ENCODE measurements around the gene PITPNM3.
A peak's percentile ranks its signal among the peaks of the same experiment; 100 is the strongest.

The PITPNM3 gene

DNA sequence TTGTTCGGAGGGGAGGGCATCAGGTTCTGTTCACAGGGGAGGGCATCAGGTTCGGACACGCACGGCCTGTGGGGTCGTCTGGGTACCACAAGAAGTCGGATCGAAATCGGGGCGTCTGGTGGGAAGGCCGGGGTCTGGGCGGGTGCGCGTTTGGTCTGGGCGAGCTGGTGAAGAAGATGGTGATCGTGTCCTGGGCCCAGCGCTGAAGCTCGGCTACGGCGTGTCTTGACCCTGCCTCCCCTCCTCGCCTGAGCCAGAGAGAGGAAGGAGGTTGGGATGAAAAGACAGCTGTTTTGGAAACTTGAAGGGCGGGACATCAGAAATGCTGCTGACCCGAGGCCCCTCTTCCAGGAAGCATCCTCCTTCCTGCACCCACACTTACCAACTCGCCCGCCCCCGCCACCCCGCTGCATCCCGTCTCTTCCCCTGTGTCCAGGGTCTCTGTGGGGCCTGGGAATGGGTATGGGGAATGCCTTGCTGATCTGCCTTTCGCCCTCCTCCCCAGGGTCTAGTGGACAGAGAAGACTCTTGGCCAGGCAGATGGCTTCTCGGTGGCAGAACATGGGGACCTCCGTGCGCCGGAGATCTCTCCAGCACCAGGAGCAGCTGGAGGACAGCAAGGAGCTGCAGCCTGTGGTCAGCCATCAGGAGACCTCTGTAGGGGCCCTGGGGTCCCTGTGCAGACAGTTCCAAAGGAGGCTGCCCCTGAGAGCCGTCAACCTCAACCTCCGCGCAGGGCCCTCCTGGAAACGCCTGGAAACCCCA is 111.6 kb downstream of the PITPNM3 start:
- FAIRE-seq (no peak), DNase-seq (ENCODE audit: low spot score) (no peak)

DNA sequence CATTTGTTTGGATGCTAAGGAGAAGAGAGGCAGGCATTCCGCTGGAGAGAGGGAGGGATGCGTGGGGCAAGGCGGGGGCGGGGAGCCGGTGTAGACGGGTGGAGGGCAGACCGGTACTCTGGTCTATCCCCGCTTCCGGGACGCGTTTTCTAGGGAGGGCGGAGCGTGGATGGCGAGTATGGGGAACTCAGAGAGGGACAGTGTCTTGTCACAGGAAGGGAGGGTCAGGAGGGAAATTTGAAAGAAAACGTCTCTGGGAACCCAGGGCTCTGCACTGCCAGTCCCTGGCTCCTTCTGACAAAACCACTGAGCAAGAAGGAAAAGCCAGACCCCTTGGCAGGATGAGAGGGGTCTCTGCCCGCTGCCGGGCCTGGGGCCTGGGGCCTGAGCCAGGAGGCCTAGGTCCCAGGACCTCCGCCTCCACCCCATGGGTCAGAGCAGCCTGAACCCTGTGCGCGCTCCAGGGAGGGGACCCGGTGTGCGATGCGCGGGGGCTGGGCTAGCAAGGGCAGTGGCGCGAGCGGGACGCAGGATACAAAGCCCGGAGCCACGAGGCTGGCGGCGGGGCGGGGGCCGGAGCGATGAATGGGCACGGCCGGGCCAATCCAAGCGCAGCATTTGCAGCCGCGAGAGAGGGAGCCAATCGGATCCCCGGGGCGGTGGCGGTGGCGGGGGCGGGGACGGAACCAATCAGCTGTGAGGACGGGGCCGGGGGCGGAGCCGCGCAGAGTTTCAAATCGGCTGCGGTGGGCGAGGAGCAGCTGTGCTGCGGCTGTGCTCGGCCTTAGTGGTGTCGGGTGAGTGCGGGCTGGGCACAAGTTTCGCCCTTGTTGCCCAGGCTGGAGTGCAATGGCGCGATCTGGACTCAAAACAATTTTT is 112.4 kb downstream of the PITPNM3 start, which contains the start of gene PIMREG:
Gene PIMREG (plus strand): TSS at position 764 of the 879 bp plus-strand sequence. CDS start 656 bp downstream, outside the sequence.
- FAIRE-seq: peak; percentile 66

DNA sequence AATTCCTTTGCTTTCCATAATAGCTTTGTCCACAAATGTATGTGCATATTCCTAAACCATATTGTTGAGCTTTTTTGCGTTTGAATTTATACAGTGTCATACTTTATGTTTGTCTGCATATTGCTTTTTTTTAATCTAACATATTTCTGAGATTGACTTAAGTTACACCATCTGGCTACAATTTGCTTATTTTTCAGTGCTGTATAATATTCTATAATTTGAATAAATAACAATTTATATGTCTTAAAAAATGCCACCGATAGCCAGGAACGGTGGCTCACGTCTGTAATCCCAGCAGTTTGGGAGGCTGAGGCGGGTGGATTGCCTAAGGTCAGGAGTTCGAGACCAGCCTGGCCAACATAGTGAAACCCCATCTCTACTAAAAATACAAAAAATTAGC is 113.6 kb downstream of the PITPNM3 start:
- no peak for DNase-seq (ENCODE audit: low spot score)
- FAIRE-seq: no peak

More for the DNA sequence above, 112.4 kb downstream of the PITPNM3 start, which contains the start of gene PIMREG:
- DNase-seq (ENCODE audit: low spot score): peak; percentile 82

DNA sequence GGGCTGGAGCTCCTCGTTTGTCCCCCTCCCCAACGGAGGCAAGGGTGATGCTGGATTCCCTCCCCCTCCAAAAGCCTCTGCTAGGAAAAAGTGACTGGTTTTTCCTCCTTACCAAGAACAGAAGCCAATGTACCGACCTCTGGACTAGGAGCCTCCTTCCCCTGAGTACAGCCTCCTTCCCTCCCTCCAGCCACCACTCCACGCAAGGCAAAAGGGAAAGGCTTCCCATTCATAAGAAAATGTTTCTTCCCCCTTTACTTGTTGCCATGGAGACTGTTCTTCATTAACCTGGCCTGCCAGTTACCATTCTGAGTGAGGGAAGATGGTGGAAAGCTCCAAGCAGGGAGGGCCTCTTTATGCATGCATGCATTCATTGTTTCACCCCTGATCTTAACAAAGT is 116.4 kb downstream of the PITPNM3 start:
- DNase-seq (ENCODE audit: low spot score) (peak; percentile 3), FAIRE-seq (no peak)

DNA sequence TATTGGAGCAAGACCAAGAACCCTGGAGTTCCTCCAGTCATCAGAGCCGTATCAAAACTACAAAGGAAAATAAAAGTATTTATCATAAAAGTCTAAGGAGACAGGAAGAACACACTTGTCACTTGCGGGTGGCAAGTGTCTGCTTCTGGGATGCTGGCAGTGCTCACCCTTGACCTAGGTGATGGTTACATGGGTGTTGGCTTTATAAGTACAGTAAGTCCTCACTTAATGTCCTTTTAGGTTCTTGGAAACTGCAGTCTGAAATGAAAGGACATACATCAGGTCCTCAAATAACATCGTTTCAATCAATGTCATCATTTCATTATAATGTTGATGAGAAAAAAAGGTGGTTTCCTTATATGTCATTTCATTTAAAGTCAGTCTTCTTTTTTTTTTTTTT is 118.4 kb downstream of the PITPNM3 start:
- FAIRE-seq (no peak), DNase-seq (ENCODE audit: low spot score) (no peak)

DNA sequence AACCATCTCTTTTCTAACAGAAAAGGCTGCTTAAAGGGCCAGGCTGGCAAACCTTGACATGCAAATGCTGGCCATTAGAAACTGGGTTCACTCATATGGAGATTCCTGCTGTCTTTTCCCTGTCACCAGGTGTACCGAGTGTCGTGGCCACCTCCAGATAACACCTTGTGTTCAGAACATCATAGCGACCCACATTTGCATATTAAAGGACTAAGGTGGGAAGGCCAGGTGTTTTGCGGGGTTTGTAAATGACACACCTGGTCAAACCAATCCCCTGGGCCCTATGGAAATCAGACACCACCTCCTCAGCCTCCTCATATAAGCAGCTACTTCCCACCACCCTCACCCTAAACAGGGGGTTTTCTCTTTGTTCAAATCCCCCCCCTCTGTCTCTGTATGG is 118.9 kb downstream of the PITPNM3 start:
- FAIRE-seq: no peak
- DNase-seq (ENCODE audit: low spot score): no peak

DNA sequence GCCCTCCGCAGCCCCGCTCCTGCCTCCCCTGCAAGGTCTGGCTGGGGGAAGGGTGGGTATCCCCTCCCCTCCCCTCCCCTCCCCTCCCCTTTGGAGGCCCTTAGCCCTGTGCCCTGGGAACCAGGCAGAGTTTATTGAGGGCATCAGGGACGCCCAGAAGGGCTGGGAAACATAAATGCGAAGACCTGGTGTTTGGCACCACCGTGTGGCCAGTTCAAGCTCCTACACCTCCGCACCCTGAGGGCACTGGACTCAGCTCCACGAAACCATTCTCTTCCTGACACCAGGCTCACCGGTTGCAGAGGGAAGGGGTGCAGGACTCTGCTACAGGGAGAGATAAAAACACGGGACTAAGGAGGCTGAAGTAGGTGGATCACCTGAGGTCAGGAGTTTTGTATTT is 120.4 kb downstream of the PITPNM3 start:
- DNase-seq (ENCODE audit: low spot score) (peak; percentile 39), FAIRE-seq (no peak)

DNA sequence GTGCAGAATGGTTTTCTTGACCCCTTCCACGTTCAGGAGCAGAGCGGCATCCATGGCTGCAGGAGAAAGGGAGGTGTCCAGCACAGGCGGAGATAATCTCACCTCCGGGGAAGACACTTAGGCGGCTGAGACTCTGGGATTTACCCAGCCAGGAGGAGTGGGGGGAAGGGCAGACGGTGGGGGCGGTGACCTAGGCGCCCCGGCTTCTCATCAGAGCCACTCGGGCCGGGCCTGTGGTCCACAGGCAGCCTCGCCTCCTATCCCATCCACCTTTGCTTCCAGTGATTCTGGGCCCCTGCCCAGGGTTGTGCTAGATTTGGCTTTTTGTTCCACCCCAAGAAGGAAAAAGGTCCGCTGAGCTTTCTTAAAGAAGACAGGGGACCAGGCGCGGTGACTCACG is 121.3 kb downstream of the PITPNM3 start, which contains the start of gene AIPL1:
Gene AIPL1 (minus strand): TSS at position 71 of the 400 bp plus-strand sequence. CDS start 17 bp downstream, at position 54.
- FAIRE-seq (no peak), DNase-seq (ENCODE audit: low spot score) (no peak)

DNA sequence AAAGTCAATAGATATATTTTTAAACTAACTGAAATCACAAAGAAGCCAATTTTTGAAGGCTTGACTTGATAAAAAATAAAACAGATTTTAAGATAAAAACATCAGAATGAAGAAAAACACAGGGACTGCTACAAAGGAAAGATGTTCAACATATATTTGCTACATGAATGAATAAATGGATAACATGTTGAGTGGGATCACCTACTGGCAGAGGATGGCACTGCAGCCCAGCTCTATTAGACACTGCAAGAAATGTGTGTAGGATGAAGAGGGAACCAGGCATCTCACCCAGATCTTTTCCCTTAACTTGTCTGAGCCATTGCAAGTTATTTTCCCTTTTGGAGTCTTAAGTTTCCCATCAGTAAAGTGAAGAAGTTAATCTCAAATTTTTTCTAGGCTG is 125.6 kb downstream of the PITPNM3 start:
- DNase-seq (ENCODE audit: low spot score) (no peak), FAIRE-seq (no peak)

DNA sequence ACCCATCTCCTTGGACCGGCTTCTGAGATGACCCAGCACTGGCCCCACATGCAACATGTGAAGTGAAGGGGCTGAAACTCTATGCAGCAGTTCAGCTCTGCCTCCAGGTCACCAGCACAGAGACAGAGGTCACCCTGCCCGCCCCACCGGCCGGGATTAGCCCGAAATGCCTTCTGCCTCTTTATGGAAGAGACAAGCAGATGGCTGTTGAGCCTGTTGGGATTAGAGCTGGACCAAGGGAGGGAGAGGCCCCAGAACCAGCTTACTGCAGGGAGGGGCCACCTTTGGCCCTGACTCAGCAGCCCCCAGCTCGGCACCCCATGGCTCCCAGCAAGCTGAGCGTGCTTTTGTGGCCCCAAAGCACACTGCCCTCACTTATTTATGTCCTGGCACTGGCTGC is 127.1 kb downstream of the PITPNM3 start:
- no peak for DNase-seq (ENCODE audit: low spot score)
- FAIRE-seq: no peak

DNA sequence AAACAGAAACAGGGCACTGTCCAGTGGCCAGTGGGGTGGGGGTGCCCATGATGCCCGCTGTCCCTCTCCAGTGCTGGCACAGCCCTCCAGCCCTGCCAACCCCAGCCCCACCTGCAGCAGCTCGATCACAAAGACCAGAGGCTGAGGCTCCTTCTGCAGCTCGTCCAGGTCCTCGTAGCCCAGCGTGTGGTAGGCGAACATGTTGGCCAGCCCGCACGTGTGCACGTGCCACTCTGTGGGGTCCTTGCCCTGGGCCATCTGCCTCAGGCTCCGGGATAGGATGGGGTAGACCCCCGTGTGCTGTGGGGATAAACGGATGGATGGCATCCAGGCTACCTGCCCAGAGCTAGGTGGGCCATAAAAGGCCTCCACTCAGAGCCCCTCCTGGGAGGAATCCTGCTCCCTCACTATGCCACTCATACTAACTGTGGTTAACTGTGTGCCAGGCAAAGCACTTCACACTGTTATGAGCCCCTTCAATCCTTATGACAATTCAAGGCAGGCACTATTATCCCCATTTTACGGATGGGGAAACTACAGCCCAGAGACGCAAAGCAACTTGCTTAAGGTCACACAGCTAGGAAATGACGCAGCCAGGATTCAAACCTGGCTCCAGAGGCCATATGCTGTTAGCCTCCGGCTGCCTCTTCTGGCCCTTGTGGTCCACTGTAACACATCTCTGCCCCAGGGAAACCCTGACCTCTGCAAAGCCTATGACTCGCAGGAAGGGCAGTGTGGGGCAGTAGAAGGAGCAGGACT is 128.0 kb downstream of the PITPNM3 start:
- DNase-seq (ENCODE audit: low spot score) (no peak), FAIRE-seq (no peak)

DNA sequence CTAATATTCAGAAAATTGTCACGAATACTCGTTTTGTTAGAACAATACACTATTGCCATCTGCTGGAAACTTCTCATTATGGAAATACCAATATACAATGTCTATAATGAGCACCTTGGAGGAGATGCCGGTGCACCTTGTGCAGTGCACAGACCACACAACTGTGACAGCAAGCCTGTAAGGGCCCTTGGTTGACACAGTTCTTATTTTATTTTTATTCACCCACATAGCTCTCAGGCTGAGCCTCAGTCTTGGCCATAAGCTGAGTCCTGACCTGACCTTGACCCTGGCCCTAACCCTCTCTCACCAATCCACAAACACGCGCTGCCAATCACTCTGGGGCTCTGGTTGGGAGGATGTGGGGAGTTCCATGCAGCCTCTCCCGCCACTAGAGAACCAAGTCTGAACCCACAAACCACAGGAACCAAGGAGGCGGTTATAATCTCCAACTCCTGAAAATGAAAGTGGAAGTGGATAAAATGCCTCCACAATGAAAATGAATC is 129.0 kb downstream of the PITPNM3 start:
- DNase-seq (ENCODE audit: low spot score) (peak; percentile 50), FAIRE-seq (peak; percentile 86)

DNA sequence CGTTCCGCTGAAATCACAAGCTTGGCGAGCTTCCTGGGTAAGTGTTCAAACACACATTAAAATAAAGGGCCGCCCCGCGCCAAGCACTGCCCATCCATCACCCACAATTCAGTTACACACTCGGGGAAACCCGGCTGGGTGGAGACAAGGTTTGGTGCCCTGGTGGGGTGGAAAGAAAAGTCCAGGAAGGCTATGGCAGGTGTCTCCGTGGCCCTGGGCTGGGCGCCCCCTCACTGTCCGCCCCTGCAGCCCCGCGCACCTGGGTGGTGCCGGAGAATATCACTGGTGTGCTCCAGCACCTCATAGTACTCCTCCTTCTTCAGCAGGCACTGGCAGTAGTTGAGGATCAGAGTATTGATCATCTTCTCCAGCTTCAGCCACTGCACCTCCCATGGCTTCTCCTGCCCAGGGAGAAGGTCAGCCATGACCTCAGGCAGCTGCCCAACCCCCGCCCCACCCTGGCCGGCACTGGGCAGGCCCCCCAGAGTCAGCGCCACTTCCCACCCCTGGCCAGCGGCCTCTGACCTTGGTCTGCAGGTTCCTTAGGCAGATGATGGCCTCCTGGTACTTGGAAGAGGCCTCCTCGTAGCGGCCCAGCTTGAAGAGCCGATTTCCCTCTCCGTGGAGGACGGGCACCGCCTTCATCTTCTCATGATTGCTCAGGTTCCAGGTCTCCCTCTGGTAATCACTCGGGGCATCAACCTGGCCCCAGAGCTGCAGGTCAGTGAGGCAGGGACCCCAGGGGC is 129.8 kb downstream of the PITPNM3 start:
- no peak for DNase-seq (ENCODE audit: low spot score)
- no peak for FAIRE-seq

DNA sequence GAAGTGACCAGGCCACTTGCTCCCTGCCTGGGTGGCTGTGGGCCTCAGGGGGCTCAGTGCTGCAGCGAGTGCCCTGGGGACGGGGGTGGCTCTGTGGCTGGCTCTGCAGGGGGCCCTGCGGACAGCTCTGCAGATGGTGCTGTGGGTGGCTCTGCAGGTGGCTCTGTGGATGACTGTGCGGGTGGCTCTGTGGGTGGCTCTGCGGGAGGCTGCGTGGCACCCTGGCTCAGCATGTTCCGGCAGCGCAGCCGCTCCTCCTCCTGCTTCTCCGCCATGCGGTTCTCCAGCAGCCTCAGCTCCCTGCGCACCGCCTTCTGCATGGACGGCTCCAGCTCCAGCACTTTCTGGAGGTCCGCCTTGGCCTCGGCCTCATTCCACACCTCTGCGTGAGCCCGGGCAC is 130.9 kb downstream of the PITPNM3 start:
- FAIRE-seq (no peak), DNase-seq (ENCODE audit: low spot score) (no peak)

DNA sequence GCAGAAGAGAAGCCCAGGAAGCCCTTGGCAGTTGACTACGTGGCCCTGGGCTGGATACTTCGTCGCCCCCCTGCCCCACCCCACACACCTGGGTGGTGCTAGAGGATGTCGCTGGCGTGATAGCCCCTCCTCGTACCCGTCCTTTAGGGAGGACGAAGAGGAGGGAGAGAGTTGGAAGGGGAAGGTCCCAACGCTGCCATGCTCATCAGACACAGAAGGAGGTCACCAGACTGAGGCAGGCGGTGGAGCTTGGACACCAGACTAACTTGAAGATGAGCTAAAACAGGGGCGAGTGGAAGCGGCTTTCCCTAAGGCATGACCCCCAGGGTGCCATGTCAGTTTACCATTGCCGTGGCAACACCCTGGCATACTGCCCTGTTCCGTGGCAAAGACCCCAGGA is 132.4 kb downstream of the PITPNM3 start:
- DNase-seq (ENCODE audit: low spot score): no peak
- FAIRE-seq: no peak

DNA sequence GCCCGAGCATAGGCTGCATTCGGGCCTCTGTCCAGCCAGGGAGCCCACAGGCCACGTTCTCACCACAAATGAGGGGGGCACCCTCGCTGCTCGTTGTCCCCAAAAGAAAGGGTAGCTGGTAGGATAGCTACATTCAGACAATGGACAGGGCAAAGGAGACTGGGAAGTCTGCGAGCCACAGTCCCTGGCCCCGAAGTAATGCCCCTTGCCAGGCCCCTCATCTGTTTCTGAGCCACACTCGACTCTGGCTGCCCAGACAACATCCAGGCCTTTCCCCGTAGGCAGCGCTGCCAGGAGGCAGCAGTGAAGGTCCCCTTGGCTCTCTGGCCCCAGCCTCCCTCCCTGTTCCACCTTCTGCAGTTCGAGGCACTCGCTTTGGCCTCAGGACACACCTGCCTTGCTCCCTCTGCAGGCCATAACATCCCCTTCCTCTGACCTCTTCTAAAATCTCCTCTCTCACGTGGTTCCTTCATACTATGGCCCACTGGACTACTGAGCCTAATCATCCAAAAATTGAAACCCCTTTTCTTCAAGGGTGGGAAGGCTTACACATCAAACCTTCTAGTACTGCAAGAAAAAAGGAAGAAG is 133.6 kb downstream of the PITPNM3 start:
- DNase-seq (ENCODE audit: low spot score) (no peak), FAIRE-seq (no peak)

DNA sequence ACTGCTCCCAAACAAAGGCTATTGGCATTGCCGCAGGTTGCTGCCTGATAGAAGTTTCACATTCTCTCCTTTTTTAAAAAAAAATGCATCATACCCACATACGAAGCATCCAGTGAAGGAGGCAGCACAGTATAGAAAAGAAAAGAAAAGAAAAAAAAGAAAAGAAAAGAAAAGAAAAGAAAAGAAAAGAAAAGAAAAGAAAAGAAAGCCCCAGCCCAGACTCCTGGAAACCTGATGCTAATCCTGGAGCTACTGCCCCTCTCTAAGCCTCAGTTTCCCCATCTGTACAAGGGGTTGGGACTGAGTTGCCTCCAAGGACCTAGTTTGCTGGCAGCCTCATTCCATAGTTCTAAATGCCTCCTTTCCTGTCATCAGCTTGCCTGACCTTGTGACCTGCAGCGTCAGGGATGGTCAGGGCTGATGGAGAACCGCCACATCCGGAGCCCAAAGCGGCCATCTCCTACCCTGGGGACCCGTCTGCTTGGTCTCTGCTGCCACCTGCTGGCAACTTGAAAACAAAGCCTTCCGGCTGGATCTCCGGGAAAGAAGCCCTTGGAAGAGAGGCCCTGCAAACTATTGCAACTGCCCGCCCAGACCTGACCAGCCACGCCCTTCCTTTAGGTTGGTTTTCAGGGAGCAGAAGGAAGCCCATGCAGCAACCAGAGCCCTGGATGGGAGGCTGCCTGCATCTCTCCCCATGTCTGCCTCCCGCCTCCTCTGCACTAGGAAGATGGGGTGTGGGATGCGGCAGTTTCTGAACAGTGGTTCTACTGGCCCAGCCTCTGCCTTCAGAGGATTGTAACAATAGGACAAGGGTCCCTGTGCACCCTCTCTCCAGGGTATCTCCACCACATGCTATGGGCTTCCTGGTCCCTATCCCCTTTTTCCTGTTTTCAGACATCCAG is 134.4 kb downstream of the PITPNM3 start:
- peak; percentile 74 for DNase-seq (ENCODE audit: low spot score)
- peak; percentile 25 for FAIRE-seq

DNA sequence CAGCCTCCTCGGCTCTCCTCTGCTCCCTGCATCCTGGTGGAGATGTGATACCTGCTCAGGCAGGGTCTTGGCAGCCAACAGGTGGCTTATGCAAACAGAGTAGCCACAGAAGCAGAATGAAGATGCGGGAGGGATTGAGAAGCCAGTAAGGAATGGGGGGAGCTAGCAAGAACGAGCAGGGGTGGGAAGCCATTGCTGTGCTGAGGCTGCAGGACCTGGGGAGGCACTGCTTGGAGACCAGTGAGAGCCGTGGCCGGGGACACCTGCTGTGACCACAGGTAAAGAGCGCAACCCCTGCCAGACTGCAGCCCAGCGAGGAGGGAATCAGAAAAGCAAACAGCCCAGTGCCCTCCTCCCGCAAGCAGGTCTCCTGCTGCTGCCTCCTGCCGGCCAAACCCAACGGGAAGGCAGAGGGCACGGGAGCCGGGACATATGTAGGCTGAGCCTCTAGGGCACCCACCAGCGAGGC is 136.1 kb downstream of the PITPNM3 start:
- no peak for DNase-seq (ENCODE audit: low spot score)
- FAIRE-seq: no peak

DNA sequence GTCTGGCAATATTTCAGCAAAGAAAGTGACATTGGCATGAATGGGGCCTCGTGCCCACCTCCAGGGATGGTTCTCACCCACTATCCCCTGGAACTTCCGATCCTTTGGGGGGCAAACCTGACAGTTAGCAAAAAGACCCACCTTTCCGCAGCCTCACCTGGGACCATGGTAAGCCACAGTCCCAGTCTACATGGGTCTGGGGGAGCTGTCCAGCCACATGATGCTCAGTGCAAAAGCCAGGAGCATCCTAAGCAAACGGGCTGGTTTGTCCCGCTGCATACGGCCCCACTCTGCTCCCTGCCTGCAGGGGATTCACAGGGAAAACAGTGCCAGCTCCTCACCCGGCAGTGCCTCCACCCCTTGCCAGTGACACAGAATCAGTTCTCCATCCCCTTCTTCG is 140.7 kb downstream of the PITPNM3 start:
- DNase-seq (ENCODE audit: low spot score) (no peak), FAIRE-seq (no peak)

Data from RCC 7860 (cell line).